HG03175 (cell line): Measurements from ENCODE around the gene ANKRD13C.

Experiments
- ATAC-seq: cut with Tn5 transposase; IDR thresholded peaks from one replicate; pipeline ENCODE4 v1.9.1; 2021; ENCODE audit warnings: mild to moderate bottlenecking, moderate library complexity; ENCODE audit not compliant: unreplicated experiment

The ANKRD13C gene

GRCh38 chr1:70299472-70299871 lies 55.0 kb downstream of the ANKRD13C start:
- no peak for ATAC-seq

- no peak for ATAC-seq
Measured at GRCh38 chr1:70295749-70296148, 58.8 kb downstream of the ANKRD13C start.

- ATAC-seq, result no peak
Measured at GRCh38 chr1:70293186-70293843, 61.2 kb downstream of the ANKRD13C start.

GRCh38 chr1:70290218-70290617 lies 64.3 kb downstream of the ANKRD13C start:
- no peak for ATAC-seq

GRCh38 chr1:70288166-70288565 lies 66.4 kb downstream of the ANKRD13C start:
- no peak for ATAC-seq

GRCh38 chr1:70286453-70286852 lies 68.1 kb downstream of the ANKRD13C start:
- ATAC-seq, result no peak

GRCh38 chr1:70284366-70284765 lies 70.2 kb downstream of the ANKRD13C start:
- no peak for ATAC-seq

- no peak for ATAC-seq
Measured at GRCh38 chr1:70278710-70279109, 75.8 kb downstream of the ANKRD13C start.

GRCh38 chr1:70277875-70278274 lies 76.6 kb downstream of the ANKRD13C start:
- ATAC-seq, result no peak

- no peak for ATAC-seq
Measured at GRCh38 chr1:70265946-70266345, 88.6 kb downstream of the ANKRD13C start.

- no peak for ATAC-seq
Measured at GRCh38 chr1:70264839-70265238, 89.7 kb downstream of the ANKRD13C start.

- no peak for ATAC-seq
Measured at GRCh38 chr1:70256664-70257063, 97.9 kb downstream of the ANKRD13C start.

GRCh38 chr1:70248729-70249128 lies 105.8 kb downstream of the ANKRD13C start:
- ATAC-seq, result no peak

- ATAC-seq, result no peak
Measured at GRCh38 chr1:70247768-70248167, 106.8 kb downstream of the ANKRD13C start.

- ATAC-seq, result no peak
Measured at GRCh38 chr1:70247122-70247521, 107.4 kb downstream of the ANKRD13C start.

- ATAC-seq, result no peak
Measured at GRCh38 chr1:70239940-70240339, 114.6 kb downstream of the ANKRD13C start.

GRCh38 chr1:70234733-70235132 lies 119.8 kb downstream of the ANKRD13C start:
- ATAC-seq, result no peak

- ATAC-seq, result no peak
Measured at GRCh38 chr1:70231475-70231874, 123.0 kb downstream of the ANKRD13C start.

GRCh38 chr1:70228670-70229069 lies 125.9 kb downstream of the ANKRD13C start:
- no peak for ATAC-seq

- no peak for ATAC-seq
Measured at GRCh38 chr1:70227439-70227838, 127.1 kb downstream of the ANKRD13C start.

GRCh38 chr1:70224954-70225353 lies 129.6 kb downstream of the ANKRD13C start:
- ATAC-seq, result no peak

- ATAC-seq, result no peak
Measured at GRCh38 chr1:70222716-70223235, 131.7 kb downstream of the ANKRD13C start.
